Loucy (cell line): ENCODE data around the gene POU2F1.

Experiments
- H2AFZ ChIP-seq: fragments of 200-600 bp; sonication (generic); 2 replicates; pipeline ENCODE4 v1.6.0; 2016; ENCODE audit warnings: antibody characterized with exemption, mild to moderate bottlenecking, low read length, moderate library complexity
- H3F3A ChIP-seq: fragments of 200-600 bp; 2 replicates; pipeline ENCODE4 v1.6.0; 2016; ENCODE audit warnings: antibody characterized with exemption, low read depth, mild to moderate bottlenecking
- H3K27me3 ChIP-seq: fragments of 200-600 bp; sonication (generic); 2 replicates; pipeline ENCODE4 v1.6.1; 2014; ENCODE audit warnings: low read length, mild to moderate bottlenecking; ENCODE audit not compliant: insufficient read depth, poor library complexity, severe bottlenecking
- H3K36me3 ChIP-seq: fragments of 200-600 bp; sonication (generic); 2 replicates; pipeline ENCODE4 v1.6.1; 2016; ENCODE audit warnings: low read length; ENCODE audit not compliant: insufficient read depth
- H3K4me1 ChIP-seq: fragments of 200-600 bp; sonication (generic); 2 replicates; pipeline ENCODE4 v1.5.1; 2014; ENCODE audit warnings: low read length, mild to moderate bottlenecking; ENCODE audit not compliant: insufficient read depth, poor library complexity, severe bottlenecking
- H3K4me2 ChIP-seq: fragments of 200-600 bp; sonication (generic); 2 replicates; pipeline ENCODE4 v1.6.0; 2014; ENCODE audit warnings: antibody characterized with exemption, low read length, low read depth, mild to moderate bottlenecking; ENCODE audit not compliant: poor library complexity, severe bottlenecking
- H3K4me3 ChIP-seq: fragments of 200-600 bp; sonication (generic); 2 replicates; pipeline ENCODE4 v1.5.1; 2014; ENCODE audit warnings: low read length, mild to moderate bottlenecking, mixed read lengths; ENCODE audit not compliant: poor library complexity, severe bottlenecking
- H3K79me2 ChIP-seq: fragments of 200-600 bp; sonication (generic); 2 replicates; pipeline ENCODE4 v1.6.1; 2014; ENCODE audit warnings: low read length; ENCODE audit not compliant: insufficient read depth
- H3K9ac ChIP-seq: fragments of 200-600 bp; sonication (generic); 2 replicates; pipeline ENCODE4 v1.6.0; 2014; ENCODE audit warnings: mild to moderate bottlenecking, low read depth, low read length, moderate library complexity; ENCODE audit not compliant: poor library complexity, severe bottlenecking
- H3K9me2 ChIP-seq: fragments of 200-600 bp; sonication (generic); replicated peaks from 2 replicates; pipeline ENCODE4 v1.6.1; 2016; ENCODE audit warnings: low read depth, low read length, mixed read lengths
- H3K9me3 ChIP-seq: fragments of 200-600 bp; sonication (generic); 2 replicates; pipeline ENCODE4 v1.6.1; 2014; ENCODE audit warnings: mild to moderate bottlenecking, antibody characterized with exemption, low read length, low read depth; ENCODE audit not compliant: insufficient read depth
- H4K20me1 ChIP-seq: fragments of 200-600 bp; sonication (generic); 2 replicates; pipeline ENCODE4 v1.6.0; 2014; ENCODE audit warnings: antibody characterized with exemption, low read length, mild to moderate bottlenecking; ENCODE audit not compliant: insufficient read depth, poor library complexity, severe bottlenecking
- EZH2phosphoT487 ChIP-seq: fragments of 200-600 bp; IDR thresholded peaks from 2 replicates; pipeline ENCODE4 v1.6.1; 2018; ENCODE audit warnings: antibody characterized with exemption, mild to moderate bottlenecking, moderate library complexity, borderline replicate concordance
- TF ChIP-seq, protein P1 (sequence below): fragments of 200-600 bp; sonication (generic); conservative IDR thresholded peaks from 2 replicates; pipeline ENCODE4 v1.5.1; 2014; ENCODE audit warnings: mild to moderate bottlenecking, antibody characterized with exemption, low read length

The POU2F1 gene

DNA sequence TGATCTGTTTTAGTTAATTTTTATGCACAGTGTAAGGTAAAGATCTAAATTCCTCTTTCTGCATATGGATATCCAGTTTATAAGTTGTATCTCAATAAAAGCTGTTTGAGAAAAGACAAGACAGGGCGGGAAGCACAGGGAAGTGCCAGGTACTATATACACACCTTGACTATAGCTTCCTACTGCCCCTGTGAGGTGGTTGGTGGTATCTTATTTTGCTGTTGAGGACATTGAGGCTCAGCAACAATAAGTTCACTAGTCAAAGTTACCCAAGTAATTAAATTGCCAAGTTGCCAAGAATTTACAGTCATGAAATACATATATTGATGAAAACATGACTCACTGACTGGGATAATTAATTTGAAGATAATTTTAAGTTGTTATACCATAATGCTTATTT lies 188.5 kb downstream of the POU2F1 start:
- Histone ChIP-seq H3K9ac (no peak overlapping the region), H3K4me3 (no peak overlapping the region), H3K79me2 (no peaks in the 10 kb centered on the region), H3K9me3 (no peaks in the 10 kb centered on the region), H3K4me1 (no peaks in the 10 kb centered on the region), H3K9me2 (no peaks in the 10 kb centered on the region), H3K27me3 (no peaks in the 10 kb centered on the region), H3K4me2 (no peak overlapping the region), H4K20me1 (no peaks in the 10 kb centered on the region), H2AFZ (no peak overlapping the region), H3K36me3 (peaks cover 71% of the 10 kb centered on the region), H3F3A (no peaks in the 10 kb centered on the region)
- TF ChIP-seq, protein P1, sequence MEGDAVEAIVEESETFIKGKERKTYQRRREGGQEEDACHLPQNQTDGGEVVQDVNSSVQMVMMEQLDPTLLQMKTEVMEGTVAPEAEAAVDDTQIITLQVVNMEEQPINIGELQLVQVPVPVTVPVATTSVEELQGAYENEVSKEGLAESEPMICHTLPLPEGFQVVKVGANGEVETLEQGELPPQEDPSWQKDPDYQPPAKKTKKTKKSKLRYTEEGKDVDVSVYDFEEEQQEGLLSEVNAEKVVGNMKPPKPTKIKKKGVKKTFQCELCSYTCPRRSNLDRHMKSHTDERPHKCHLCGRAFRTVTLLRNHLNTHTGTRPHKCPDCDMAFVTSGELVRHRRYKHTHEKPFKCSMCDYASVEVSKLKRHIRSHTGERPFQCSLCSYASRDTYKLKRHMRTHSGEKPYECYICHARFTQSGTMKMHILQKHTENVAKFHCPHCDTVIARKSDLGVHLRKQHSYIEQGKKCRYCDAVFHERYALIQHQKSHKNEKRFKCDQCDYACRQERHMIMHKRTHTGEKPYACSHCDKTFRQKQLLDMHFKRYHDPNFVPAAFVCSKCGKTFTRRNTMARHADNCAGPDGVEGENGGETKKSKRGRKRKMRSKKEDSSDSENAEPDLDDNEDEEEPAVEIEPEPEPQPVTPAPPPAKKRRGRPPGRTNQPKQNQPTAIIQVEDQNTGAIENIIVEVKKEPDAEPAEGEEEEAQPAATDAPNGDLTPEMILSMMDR: peak; percentile 50
- no peak for TF ChIP-seq EZH2phosphoT487

DNA sequence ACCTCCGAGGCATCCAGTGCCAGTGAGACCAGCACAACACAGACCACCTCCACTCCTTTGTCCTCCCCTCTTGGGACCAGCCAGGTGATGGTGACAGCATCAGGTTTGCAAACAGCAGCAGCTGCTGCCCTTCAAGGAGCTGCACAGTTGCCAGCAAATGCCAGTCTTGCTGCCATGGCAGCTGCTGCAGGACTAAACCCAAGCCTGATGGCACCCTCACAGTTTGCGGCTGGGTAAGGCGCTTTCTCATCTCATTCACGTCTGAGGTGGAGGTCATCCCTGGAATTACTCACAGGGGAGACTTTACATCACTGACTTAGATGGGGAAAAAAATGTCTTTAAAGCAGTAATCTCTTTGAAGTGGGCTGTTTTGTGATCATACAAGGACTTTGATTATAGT lies 191.4 kb downstream of the POU2F1 start:
- TF ChIP-seq, protein P1: no peak
- TF ChIP-seq EZH2phosphoT487: no peak
- Histone ChIP-seq H3K9me2 (no peaks in the 10 kb centered on the region), H3K4me3 (no peak overlapping the region), H3K79me2 (no peaks in the 10 kb centered on the region), H3K9ac (no peak overlapping the region), H3K4me2 (no peak overlapping the region), H3F3A (no peaks in the 10 kb centered on the region), H3K36me3 (peaks cover 73% of the 10 kb centered on the region), H3K27me3 (no peaks in the 10 kb centered on the region), H3K9me3 (no peaks in the 10 kb centered on the region), H4K20me1 (no peaks in the 10 kb centered on the region), H2AFZ (no peak overlapping the region), H3K4me1 (peaks cover 7% of the 10 kb centered on the region)

DNA sequence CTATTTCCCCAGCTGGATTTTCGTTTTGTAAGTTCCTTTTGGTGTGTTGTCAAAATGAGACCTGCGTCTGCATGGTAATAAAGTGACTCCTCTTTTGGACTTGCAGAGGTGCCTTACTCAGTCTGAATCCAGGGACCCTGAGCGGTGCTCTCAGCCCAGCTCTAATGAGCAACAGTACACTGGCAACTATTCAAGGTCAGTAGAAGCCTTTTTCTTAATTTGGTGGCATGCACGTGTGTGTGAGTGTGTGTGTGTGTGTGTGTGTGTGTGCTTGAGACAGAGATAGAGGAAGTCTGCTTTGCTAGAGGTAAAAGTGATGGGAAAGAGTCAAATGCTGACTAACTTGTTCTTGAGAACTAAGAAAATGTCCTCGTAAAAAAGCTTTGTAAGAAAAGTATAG lies 192.2 kb downstream of the POU2F1 start:
- Histone ChIP-seq H2AFZ (no peak overlapping the region), H3K27me3 (no peaks in the 10 kb centered on the region), H3K9me3 (no peaks in the 10 kb centered on the region), H3K9me2 (no peaks in the 10 kb centered on the region), H3K36me3 (peaks cover 65% of the 10 kb centered on the region; the same call in 1 of the 2 replicates), H3K4me1 (peaks cover 13% of the 10 kb centered on the region), H3K79me2 (no peaks in the 10 kb centered on the region), H3K9ac (no peak overlapping the region), H4K20me1 (no peaks in the 10 kb centered on the region), H3F3A (no peaks in the 10 kb centered on the region), H3K4me3 (no peak overlapping the region), H3K4me2 (no peak overlapping the region)
- TF ChIP-seq, protein P1: no peak
- TF ChIP-seq EZH2phosphoT487: no peak
